H1 (cell line): ENCODE data around the gene TMEM120B. TPM values are rescaled to one million over a fixed set of nuclear protein-coding genes. Genes with fewer than 3 reads are reported as not detected.

Experiments
- CTCF ChIA-PET: fragments of 300-600 bp; sonication (Branson Sonifier 250); formaldehyde crosslinking; loops from one replicate; lab custom pipeline; 2021; ENCODE audit not compliant: partially characterized antibody; lab: Charles Lee
- POLR2A ChIA-PET: fragments of 300-600 bp; sonication (Branson Sonifier 250); formaldehyde crosslinking; loops from one replicate; lab custom pipeline; 2021; ENCODE audit warnings: inconsistent platforms; ENCODE audit not compliant: partially characterized antibody; lab: Charles Lee
- DNase-seq, 2 experiments: peaks; one replicate each; pipeline versions ENCODE4 v3.0.0 to v3.0.0-alpha.2; 2010 to 2022; ENCODE audit warnings: low spot score in 2 of 2, low read depth in 1 of 2, mixed read lengths in 1 of 2
- FAIRE-seq: peaks from 2 replicates; lab custom pipeline; 2011; peaks lifted over from hg19 to GRCh38; lab: Jason Lieb, UNC
- H2AFZ ChIP-seq: 2 replicates; pipeline ENCODE4 v1.8.1; 2012; ENCODE audit warnings: low read length, inconsistent platforms
- H2AK5ac ChIP-seq: 2 replicates; pipeline ENCODE4 v1.6.1; 2013; ENCODE audit warnings: low read depth, low read length
- H2BK120ac ChIP-seq: replicated peaks from 2 replicates; pipeline ENCODE3; 2013; ENCODE audit warnings: low read depth, low read length, inconsistent platforms
- H2BK12ac ChIP-seq: 2 replicates; pipeline ENCODE4 v1.6.1; 2013; ENCODE audit warnings: low read depth, low read length
- H2BK15ac ChIP-seq: 2 replicates; pipeline ENCODE4 v1.6.1; 2013; ENCODE audit warnings: low read length
- H2BK20ac ChIP-seq: 2 replicates; pipeline ENCODE4 v1.6.1; 2013; ENCODE audit warnings: low read length
- H2BK5ac ChIP-seq: 2 replicates; pipeline ENCODE4 v1.6.1; 2013; ENCODE audit warnings: low read depth, low read length
- H3K14ac ChIP-seq: 2 replicates; pipeline ENCODE4 v1.6.1; 2013; ENCODE audit warnings: inconsistent platforms; ENCODE audit not compliant: insufficient read length
- H3K18ac ChIP-seq: 2 replicates; pipeline ENCODE4 v1.6.1; 2013; ENCODE audit warnings: low read length; ENCODE audit errors: extremely low read depth
- H3K23ac ChIP-seq: 2 replicates; pipeline ENCODE4 v1.6.1; 2013; ENCODE audit warnings: inconsistent platforms; ENCODE audit not compliant: insufficient read length
- H3K23me2 ChIP-seq: 2 replicates; pipeline ENCODE4 v1.6.1; 2013; ENCODE audit warnings: low read depth, low read length
- H3K27ac ChIP-seq: 2 replicates; pipeline ENCODE4 v1.6.1; 2011; ENCODE audit warnings: low read depth, low read length, inconsistent platforms
- H3K27me3 ChIP-seq, 4 experiments: replicated peaks in 1 of 4; 1 replicate in 1 of 4; 2 replicates in 3 of 4; pipeline versions ENCODE4 v1.6.1 to v1.8.1; 2011 to 2013; ENCODE audit warnings: low read length in 3 of 4, mild to moderate bottlenecking in 3 of 4, inconsistent platforms in 2 of 4, mixed read lengths in 2 of 4, moderate library complexity in 1 of 4; ENCODE audit not compliant: control insufficient read depth in 3 of 4, insufficient read depth in 3 of 4; ENCODE audit errors: extremely low read depth in 1 of 4
- H3K36me3 ChIP-seq, 4 experiments: 2 replicates each; pipeline versions ENCODE4 v1.6.1 to v1.8.1; 2011 to 2013; ENCODE audit warnings: mild to moderate bottlenecking in 4 of 4, low read length in 3 of 4, moderate library complexity in 2 of 4, control low read depth in 1 of 4, inconsistent platforms in 1 of 4; ENCODE audit not compliant: insufficient read depth in 4 of 4, control insufficient read depth in 2 of 4
- H3K4ac ChIP-seq: replicated peaks from 2 replicates; pipeline ENCODE3; 2013; ENCODE audit warnings: low read length, low read depth, mixed read lengths, inconsistent platforms; ENCODE audit not compliant: insufficient read length
- H3K4me1 ChIP-seq, 4 experiments: replicated peaks in 1 of 4; 1 replicate in 1 of 4; 2 replicates in 3 of 4; pipeline versions ENCODE4 v1.6.1 to v1.8.1; 2011 to 2013; ENCODE audit warnings: low read length in 3 of 4, inconsistent platforms in 2 of 4, mixed read lengths in 1 of 4; ENCODE audit not compliant: insufficient read depth in 4 of 4, control insufficient read depth in 3 of 4
- H3K4me2 ChIP-seq, 2 experiments: 2 replicates each; pipeline versions ENCODE4 v1.6.1 to v1.8.1; 2011 to 2013; ENCODE audit warnings: low read depth in 2 of 2, low read length in 2 of 2, control low read depth in 1 of 2, inconsistent platforms in 1 of 2, mild to moderate bottlenecking in 1 of 2; ENCODE audit not compliant: insufficient read depth in 1 of 2
- H3K4me3 ChIP-seq, 4 experiments: fragments of 200-600, 300-600 bp in 1 of 4; sonication (generic), shearing (Covaris generic), sonication (Bioruptor Twin) in 1 of 4; 2 replicates each; pipeline versions ENCODE4 v1.5.1 to v1.8.1; 2011 to 2016; ENCODE audit warnings: low read length in 4 of 4, low read depth in 3 of 4, control low read depth in 2 of 4, inconsistent platforms in 2 of 4, mild to moderate bottlenecking in 2 of 4, mixed read lengths in 1 of 4, moderate library complexity in 1 of 4; ENCODE audit not compliant: insufficient read depth in 2 of 4; ENCODE audit errors: extremely low read depth in 1 of 4
- H3K56ac ChIP-seq: replicated peaks from 2 replicates; pipeline ENCODE3; 2013; ENCODE audit warnings: low read depth, mild to moderate bottlenecking, mixed read lengths, low read length, inconsistent platforms; ENCODE audit not compliant: insufficient read length
- H3K79me1 ChIP-seq: 2 replicates; pipeline ENCODE4 v1.6.1; 2013; ENCODE audit warnings: low read depth, low read length, control low read depth
- H3K79me2 ChIP-seq, 2 experiments: 2 replicates each; pipeline versions ENCODE4 v1.6.1 to v1.8.1; 2012 to 2013; ENCODE audit warnings: low read length in 2 of 2, mild to moderate bottlenecking in 2 of 2, inconsistent platforms in 1 of 2; ENCODE audit not compliant: insufficient read depth in 2 of 2, control insufficient read depth in 1 of 2
- H3K9ac ChIP-seq, 4 experiments: replicated peaks in 1 of 4; 1 replicate in 1 of 4; 2 replicates in 3 of 4; pipeline versions ENCODE4 v1.6.1 to v1.8.1; 2011 to 2013; ENCODE audit warnings: low read depth in 3 of 4, low read length in 3 of 4, control low read depth in 2 of 4, mild to moderate bottlenecking in 2 of 4, moderate library complexity in 2 of 4, inconsistent platforms in 1 of 4; ENCODE audit errors: extremely low read depth in 1 of 4
- H3K9me3 ChIP-seq, 2 experiments: 2 replicates each; pipeline versions ENCODE4 v1.6.1 to v1.8.1; 2012 to 2013; ENCODE audit warnings: mild to moderate bottlenecking in 2 of 2, moderate library complexity in 2 of 2, control low read depth in 1 of 2, inconsistent platforms in 1 of 2, low read depth in 1 of 2, low read length in 1 of 2, mixed read lengths in 1 of 2; ENCODE audit not compliant: insufficient read depth in 2 of 2
- H4K20me1 ChIP-seq, 2 experiments: replicated peaks in 1 of 2; 2 replicates each; pipeline versions ENCODE3 to v1.8.1; 2011 to 2013; ENCODE audit warnings: inconsistent platforms in 2 of 2, low read length in 2 of 2, mild to moderate bottlenecking in 1 of 2; ENCODE audit not compliant: insufficient read depth in 2 of 2, control insufficient read depth in 1 of 2
- H4K5ac ChIP-seq: 2 replicates; pipeline ENCODE4 v1.6.1; 2013; ENCODE audit warnings: low read length, low read depth, mixed read lengths, inconsistent platforms; ENCODE audit not compliant: insufficient read length
- H4K8ac ChIP-seq: 2 replicates; pipeline ENCODE4 v1.8.0; 2013; ENCODE audit warnings: mild to moderate bottlenecking, moderate library complexity, low read length, inconsistent platforms; ENCODE audit not compliant: insufficient read depth; ENCODE audit errors: extremely low read depth
- H4K91ac ChIP-seq: replicated peaks from 2 replicates; pipeline ENCODE3; 2013; ENCODE audit warnings: low read length, mixed read lengths, inconsistent platforms; ENCODE audit not compliant: insufficient read length
- CEBPB ChIP-seq: IDR thresholded peaks from 2 replicates; pipeline ENCODE4 v1.6.1; 2012; ENCODE audit warnings: low read depth, low read length
- RXRA ChIP-seq: IDR thresholded peaks from 2 replicates; pipeline ENCODE4 v1.6.1; 2011; ENCODE audit warnings: low read depth, mild to moderate bottlenecking, low read length, moderate library complexity; ENCODE audit not compliant: insufficient read depth
- WGBS, 2 experiments: shearing (Covaris generic) in 1 of 2; methylation state at CpG; one replicate each; pipeline versions ENCODE4 v1.1.6 to v1.1.7; 2013 to 2015; ENCODE audit warnings: low lambda C conversion rate in 2 of 2, mixed read lengths in 2 of 2, inconsistent platforms in 1 of 2, low coverage in 1 of 2, missing lambda C conversion rate in 1 of 2; ENCODE audit not compliant: insufficient replicate concordance in 2 of 2, insufficient coverage in 1 of 2, insufficient read length in 1 of 2; ENCODE audit errors: extremely low coverage in 1 of 2, missing lambda C conversion rate in 1 of 2; 5-methylcytosine and 5-hydroxymethylcytosine counted together
- polyA plus RNA-seq, 7 experiments: library from polyadenylated mRNA; depleted of rRNA in 3 of 7; stranded (reverse) in 5 of 7; unstranded in 2 of 7; fragments of >200 nt in 5 of 7; fragments of 200-250 nt in 2 of 7; gene quantifications; 1 replicate in 5 of 7; 2 replicates in 1 of 7; 4 replicates in 1 of 7; pipeline versions ENCODE4 v1.2.1 to v1.2.3, GENCODE V29; 2011 to 2013; ENCODE audit warnings: missing spikeins in 2 of 7, mixed read lengths in 2 of 7
- total RNA-seq: library from RNA; stranded (reverse); fragmentation: NEBNext Ultra II Directional; extraction: Animal tissue kit (Norgen Biotek cat#: 25700); gene quantifications from 2 replicates; pipeline ENCODE4 v1.2.1, GENCODE V29; 2021

The TMEM120B gene
- total and polyA plus RNA-seq, 2 of the 8 experiments (the other 6 are each of a cell fraction or from before 2014, with no cell fraction given): 22.0 to 29.1 TPM

DNA sequence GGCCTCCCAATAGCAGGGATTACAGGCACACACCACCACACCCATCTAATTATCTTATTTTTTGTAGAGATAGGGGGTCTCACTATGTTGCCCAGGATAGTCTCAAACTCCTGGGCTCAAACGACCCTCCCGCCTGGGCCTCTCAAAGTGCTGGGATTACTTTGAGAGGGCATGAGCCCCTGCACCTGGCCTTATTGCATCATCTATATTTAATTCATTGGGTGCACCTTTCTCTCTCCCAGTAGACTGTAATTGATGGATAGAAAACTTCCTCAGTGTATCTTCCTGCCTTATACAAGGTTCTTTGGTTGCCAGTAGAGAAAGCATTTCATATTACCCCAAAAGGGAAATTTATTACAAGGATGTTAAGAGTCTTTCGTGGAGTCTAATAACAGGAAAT lies 34.2 kb upstream of the TMEM120B start:
- no peak overlapping the region for H3K14ac ChIP-seq
- no peak overlapping the region for H3K23ac ChIP-seq
- no peak overlapping the region for H3K9ac ChIP-seq
- no peaks in the 10 kb centered on the region for H3K9me3 ChIP-seq
- no peak overlapping the region for H3K4ac ChIP-seq
- POLR2A ChIA-PET: interaction anchor here (0.8 to 2.6 kb wide), 5 partner anchors 9 to 126 kb away, joined by 3 to 10 read pairs (median 4); partner anchors contain the start of gene MORN3
- H4K91ac ChIP-seq: no peak overlapping the region
- no peak overlapping the region for H4K5ac ChIP-seq
- H3K79me2 ChIP-seq: no peaks in the 10 kb centered on the region
- TF ChIP-seq CEBPB (0 out of 2 replicates have a peak, but pooled peaks have one; percentile 34), RXRA (no peak)
- H3K27ac ChIP-seq: no peak overlapping the region
- CTCF ChIA-PET: interaction anchor here (0.6 to 4.6 kb wide), 7 partner anchors 32 to 215 kb away, joined by 3 to 41 read pairs (median 4); no protein-coding TSS in a partner anchor
- peaks cover 0 to 4% (median 0%) of the 10 kb centered on the region in 4 experiments; a peak in 5 of 7 replicates for H3K4me1 ChIP-seq
- H2BK5ac ChIP-seq: no peak overlapping the region
- H3K79me1 ChIP-seq: no peaks in the 10 kb centered on the region
- H2AFZ ChIP-seq: no peak overlapping the region
- no peaks in the 10 kb centered on the region for H3K27me3 ChIP-seq
- H2BK120ac ChIP-seq: no peak overlapping the region
- 93% methylated on average over 3 of the region's 3 CpGs; no CpG with 5 or more reads in 1 of the 2 experiments for WGBS, 2 experiments
- H4K20me1 ChIP-seq: no peaks in the 10 kb centered on the region
- H3K4me3 ChIP-seq: no peak overlapping the region
- H2BK12ac ChIP-seq: no peak overlapping the region
- no peak overlapping the region; a peak in 1 of 4 replicates for H3K4me2 ChIP-seq
- H3K36me3 ChIP-seq: no peaks in the 10 kb centered on the region
- H2BK15ac ChIP-seq: no peak overlapping the region
- DNase-seq: no peak
- no peak overlapping the region for H3K56ac ChIP-seq
- H2BK20ac ChIP-seq: no peak overlapping the region
- FAIRE-seq: no peak
- no peak overlapping the region for H2AK5ac ChIP-seq
- no peak overlapping the region for H3K18ac ChIP-seq
- no peak overlapping the region for H4K8ac ChIP-seq
- H3K23me2 ChIP-seq: no peaks in the 10 kb centered on the region
